ENCODE results near the gene NDUFB6. TPM values are rescaled to one million over a fixed set of nuclear protein-coding genes. Genes with fewer than 3 reads are reported as not detected.
A peak's percentile ranks its signal among the peaks of the same experiment; 100 is the strongest.

The NDUFB6 gene
- total RNA-seq, 1 experiment from 2014 or later, result 56.0 TPM

GRCh38 chr9:32550562-32551275, 22.2 kb downstream of the NDUFB6 start (continued):
- TF ChIP-seq HMGXB4 (CRISPR knock-in tag; IDR thresholded peaks at IDR 0.05), result peak; percentile 91
- peak; percentile 75; the same call in 1 of the 2 replicates for TF ChIP-seq FOXP1 (CRISPR knock-in tag; IDR thresholded peaks at IDR 0.05; ENCODE audit: borderline replicate concordance)
- TF ChIP-seq ZNF121 (CRISPR knock-in tag; IDR thresholded peaks at IDR 0.05), result peak; percentile 100
- TF ChIP-seq ZNF232 (CRISPR knock-in tag; IDR thresholded peaks at IDR 0.05), result peak; percentile 71; the same call in 1 of the 2 replicates
- TF ChIP-seq ARID4B (CRISPR knock-in tag; IDR thresholded peaks at IDR 0.05; ENCODE audit: borderline replicate concordance), result no peak
- TF ChIP-seq ZMAT4 (CRISPR knock-in tag; IDR thresholded peaks at IDR 0.05), result no peak
- no peak for TF ChIP-seq PRDM15 (CRISPR knock-in tag; IDR thresholded peaks at IDR 0.05)
- TF ChIP-seq CREM (CRISPR knock-in tag; IDR thresholded peaks at IDR 0.05), result no peak
- no peak for TF ChIP-seq ATF3 (CRISPR knock-in tag; conservative IDR thresholded peaks at IDR 0.05)
- no peak; the same call in 1 of the 2 replicates for TF ChIP-seq ZBTB21 (CRISPR knock-in tag; IDR thresholded peaks at IDR 0.05; ENCODE audit: borderline replicate concordance)
- TF ChIP-seq ATF1 (CRISPR knock-in tag; IDR thresholded peaks at IDR 0.05), result no peak
- TF ChIP-seq FOXP4 (CRISPR knock-in tag; IDR thresholded peaks at IDR 0.05), result peak; percentile 51; the same call in 1 of the 2 replicates
- no peak for TF ChIP-seq ATF6 (CRISPR knock-in tag; IDR thresholded peaks at IDR 0.05)
- no peak for TF ChIP-seq MLX (CRISPR knock-in tag; IDR thresholded peaks at IDR 0.05)
- TF ChIP-seq FOXK1 (CRISPR knock-in tag; IDR thresholded peaks at IDR 0.05), result peak; percentile 95
- no peak for TF ChIP-seq ZNF423 (CRISPR knock-in tag; IDR thresholded peaks at IDR 0.05)
- TF ChIP-seq ZNF416 (CRISPR knock-in tag; IDR thresholded peaks at IDR 0.05), result peak; percentile 48; the same call in 1 of the 2 replicates
- no peak for TF ChIP-seq ZNF425 (CRISPR knock-in tag; conservative IDR thresholded peaks at IDR 0.05)
- no peak for TF ChIP-seq NR1H2 (CRISPR knock-in tag; IDR thresholded peaks at IDR 0.05)

All from WTC11 (cell line).